ENCODE data around the gene HPCAL1. TPM values are rescaled to one million over a fixed set of nuclear protein-coding genes. Genes with fewer than 3 reads are reported as not detected.
A peak's percentile ranks its signal among the peaks of the same experiment; 100 is the strongest.

The HPCAL1 gene
- total RNA-seq, 2 donors from 2014 or later: 41.0 to 66.3 TPM

- peaks cover 35% of the 10 kb centered on the region for H3K4me1 ChIP-seq
- no peaks in the 10 kb centered on the region for H3K9me3 ChIP-seq
- 84 to 88% methylated on average over 5 of the region's 5 CpGs for WGBS, 2 donors
- intact Hi-C loops (cut with DNase I): no loop called here
- H3K27ac ChIP-seq: no peak overlapping the region
- ATAC-seq: no peak
- no peak overlapping the region for H3K4me3 ChIP-seq
- no peak for TF ChIP-seq POLR2A (IDR thresholded peaks at IDR 0.05)
- TF ChIP-seq CTCF (IDR thresholded peaks at IDR 0.05): no peak
- H3K36me3 ChIP-seq (replicated peaks in 1 of 2; ENCODE audit: insufficient read depth in 1 of 2, low read depth in 2 of 2): peaks cover 9 to 30% of the 10 kb centered on the region in 2 donors
- no peaks in the 10 kb centered on the region for H3K27me3 ChIP-seq
- no peak for DNase-seq
Observed at GRCh38 chr2:10444463-10444862, 141.8 kb downstream of the HPCAL1 start.

GRCh38 chr2:10446631-10447030, 143.9 kb downstream of the HPCAL1 start:
- 59 to 61% methylated on average over 6 of the region's 6 CpGs for WGBS, 2 donors
- DNase-seq (no peak), ATAC-seq (no peak)
- no peaks in the 10 kb centered on the region for H3K27me3 ChIP-seq
- no peaks in the 10 kb centered on the region for H3K9me3 ChIP-seq
- peaks cover 4 to 14% of the 10 kb centered on the region in 2 donors for H3K36me3 ChIP-seq (replicated peaks in 1 of 2; ENCODE audit: insufficient read depth in 1 of 2, low read depth in 2 of 2)
- no peak overlapping the region for H3K4me3 ChIP-seq
- H3K27ac ChIP-seq: peak overlapping the region in 2 of 4 donors; percentile 95 to 97
- H3K4me1 ChIP-seq: peaks cover 47% of the 10 kb centered on the region
- TF ChIP-seq POLR2A (IDR thresholded peaks at IDR 0.05) (no peak), CTCF (IDR thresholded peaks at IDR 0.05) (no peak)
- intact Hi-C loops (cut with DNase I): no loop called here

- ATAC-seq: peak; percentile 33
- H3K4me3 ChIP-seq: peak overlapping the region in 1 of 2 donors; percentile 37
- 2 to 8% methylated on average over 9 to 32 of the region's 32 CpGs for WGBS, 2 donors
- no peak for TF ChIP-seq POLR2A (IDR thresholded peaks at IDR 0.05)
- peak in 5 of 7 experiments; percentile 5 to 36 (median 22) for TF ChIP-seq CTCF (IDR thresholded peaks at IDR 0.05)
- peaks cover 0 to 8% of the 10 kb centered on the region in 2 donors for H3K36me3 ChIP-seq (replicated peaks in 1 of 2; ENCODE audit: insufficient read depth in 1 of 2, low read depth in 2 of 2)
- H3K9me3 ChIP-seq: no peaks in the 10 kb centered on the region
- intact Hi-C loops (cut with DNase I): no loop called here
- peak overlapping the region; percentile 86 to 97 (median 94) for H3K27ac ChIP-seq
- H3K4me1 ChIP-seq: peaks cover 55% of the 10 kb centered on the region
- DNase-seq: peak in 2 of 4 donors; percentile 40 to 41
- no peaks in the 10 kb centered on the region for H3K27me3 ChIP-seq
Observed at GRCh38 chr2:10447300-10447894, 144.7 kb downstream of the HPCAL1 start.

GRCh38 chr2:10447895-10448575, 145.3 kb downstream of the HPCAL1 start, which contains the start of gene ODC1:
Gene ODC1, minus strand, starts transcription at chr2:10448327. Its CDS starts 3,295 bp downstream, at chr2:10445032.
- intact Hi-C loops (cut with DNase I): no loop called here
- H3K36me3 ChIP-seq (replicated peaks in 1 of 2; ENCODE audit: insufficient read depth in 1 of 2, low read depth in 2 of 2): peaks cover 0 to 8% of the 10 kb centered on the region in 2 donors
- WGBS, 2 donors: 0% methylated on average over 69 of the region's 99 CpGs; no CpG with 5 or more reads in 1 of the 2 donors
- H3K4me3 ChIP-seq: peak within 1 kb of the TSS; percentile 34 to 37
- peak in 1 of 7 experiments; percentile 15 for TF ChIP-seq CTCF (IDR thresholded peaks at IDR 0.05)
- peak; percentile 74 to 78 (median 78) for TF ChIP-seq POLR2A (IDR thresholded peaks at IDR 0.05)
- H3K9me3 ChIP-seq: no peaks in the 10 kb centered on the region
- peaks cover 57% of the 10 kb centered on the region for H3K4me1 ChIP-seq
- DNase-seq: peak; percentile 97
- peak within 1 kb of the TSS; percentile 86 to 97 (median 94) for H3K27ac ChIP-seq
- H3K27me3 ChIP-seq: no peaks in the 10 kb centered on the region
- ATAC-seq: peak; percentile 83

Data from body of pancreas (tissue), 4 donors.